GM13977 (cell line): ENCODE results near the gene CCT5.

ENCODE experiments used
- DNase-seq: peaks from one replicate; pipeline ENCODE4 v3.0.0; 2012; ENCODE audit warnings: low spot score
- in situ Hi-C: fragments of 300-500 bp; cut with MboI; formaldehyde crosslinking; loops from one replicate; pipeline ENCODE4 v1.12.0; 2022; ENCODE audit warnings: low sequenced_read_pairs, low pct_unique_long_range_greater_than_20kb, mixed read lengths, inconsistent platforms; ENCODE audit not compliant: unreplicated experiment
- TF ChIP-seq, protein P1 (sequence below): IDR thresholded peaks from 2 replicates; pipeline ENCODE4 v1.5.1; 2012; ENCODE audit warnings: mild to moderate bottlenecking, control low read depth; ENCODE audit not compliant: insufficient read depth; ENCODE audit errors: extremely low read depth, missing control alignments

CCT5 gene

DNA sequence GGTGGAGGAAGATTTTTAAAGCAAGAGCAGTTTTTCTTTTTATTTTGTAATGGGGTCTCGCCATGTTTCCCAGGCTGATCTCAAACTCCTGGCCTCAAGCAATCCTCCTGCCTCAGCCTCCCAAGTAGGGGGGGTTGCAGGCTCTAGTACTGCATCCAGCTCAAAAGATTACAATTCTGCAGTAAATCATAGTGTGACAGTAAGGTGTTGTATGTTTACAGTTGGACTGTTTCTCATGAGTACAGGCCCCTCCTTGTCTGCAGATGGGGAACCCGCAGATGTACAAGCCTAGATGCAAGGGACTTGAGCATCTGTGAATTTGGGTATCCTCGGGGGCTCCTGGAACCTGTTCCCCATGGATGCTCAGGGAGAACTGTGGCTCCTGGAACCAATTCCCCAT lies 3.3 kb downstream of the CCT5 start:
- in situ Hi-C loops: no loop called here
- no peak for DNase-seq
- TF ChIP-seq, protein P1, sequence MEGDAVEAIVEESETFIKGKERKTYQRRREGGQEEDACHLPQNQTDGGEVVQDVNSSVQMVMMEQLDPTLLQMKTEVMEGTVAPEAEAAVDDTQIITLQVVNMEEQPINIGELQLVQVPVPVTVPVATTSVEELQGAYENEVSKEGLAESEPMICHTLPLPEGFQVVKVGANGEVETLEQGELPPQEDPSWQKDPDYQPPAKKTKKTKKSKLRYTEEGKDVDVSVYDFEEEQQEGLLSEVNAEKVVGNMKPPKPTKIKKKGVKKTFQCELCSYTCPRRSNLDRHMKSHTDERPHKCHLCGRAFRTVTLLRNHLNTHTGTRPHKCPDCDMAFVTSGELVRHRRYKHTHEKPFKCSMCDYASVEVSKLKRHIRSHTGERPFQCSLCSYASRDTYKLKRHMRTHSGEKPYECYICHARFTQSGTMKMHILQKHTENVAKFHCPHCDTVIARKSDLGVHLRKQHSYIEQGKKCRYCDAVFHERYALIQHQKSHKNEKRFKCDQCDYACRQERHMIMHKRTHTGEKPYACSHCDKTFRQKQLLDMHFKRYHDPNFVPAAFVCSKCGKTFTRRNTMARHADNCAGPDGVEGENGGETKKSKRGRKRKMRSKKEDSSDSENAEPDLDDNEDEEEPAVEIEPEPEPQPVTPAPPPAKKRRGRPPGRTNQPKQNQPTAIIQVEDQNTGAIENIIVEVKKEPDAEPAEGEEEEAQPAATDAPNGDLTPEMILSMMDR: no peak

DNA sequence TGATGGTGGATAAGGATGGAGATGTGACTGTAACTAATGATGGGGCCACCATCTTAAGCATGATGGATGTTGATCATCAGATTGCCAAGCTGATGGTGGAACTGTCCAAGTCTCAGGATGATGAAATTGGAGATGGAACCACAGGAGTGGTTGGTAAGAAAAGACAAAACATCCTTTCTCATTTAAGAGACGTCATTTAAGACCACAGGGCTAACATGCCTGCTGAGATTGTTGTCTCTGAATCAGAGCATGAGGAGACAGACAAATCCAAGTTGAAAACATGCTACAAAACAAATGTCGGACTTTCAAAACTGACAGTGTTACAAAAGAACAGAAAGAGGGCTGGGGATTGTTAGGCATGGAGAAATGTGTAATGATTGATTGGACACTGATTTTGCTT lies 4.6 kb downstream of the CCT5 start:
- DNase-seq: no peak
- TF ChIP-seq, protein P1: no peak
- in situ Hi-C loops: no loop called here

DNA sequence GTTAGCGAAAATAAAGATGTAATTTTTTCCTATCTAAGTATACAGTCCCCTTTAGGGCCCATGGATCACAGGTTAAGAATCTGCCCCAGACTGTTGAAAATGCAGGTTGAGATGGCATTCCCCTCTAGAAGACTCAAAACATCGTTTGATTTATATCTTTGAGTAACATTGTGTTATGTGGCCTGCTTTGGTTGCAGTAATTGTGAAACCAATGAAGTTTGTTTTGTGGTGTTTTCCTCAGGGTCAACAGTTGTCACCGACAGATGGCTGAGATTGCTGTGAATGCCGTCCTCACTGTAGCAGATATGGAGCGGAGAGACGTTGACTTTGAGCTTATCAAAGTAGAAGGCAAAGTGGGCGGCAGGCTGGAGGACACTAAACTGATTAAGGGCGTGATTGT lies 7.8 kb downstream of the CCT5 start:
- in situ Hi-C loops: no loop called here
- no peak for DNase-seq
- TF ChIP-seq, protein P1: no peak

DNA sequence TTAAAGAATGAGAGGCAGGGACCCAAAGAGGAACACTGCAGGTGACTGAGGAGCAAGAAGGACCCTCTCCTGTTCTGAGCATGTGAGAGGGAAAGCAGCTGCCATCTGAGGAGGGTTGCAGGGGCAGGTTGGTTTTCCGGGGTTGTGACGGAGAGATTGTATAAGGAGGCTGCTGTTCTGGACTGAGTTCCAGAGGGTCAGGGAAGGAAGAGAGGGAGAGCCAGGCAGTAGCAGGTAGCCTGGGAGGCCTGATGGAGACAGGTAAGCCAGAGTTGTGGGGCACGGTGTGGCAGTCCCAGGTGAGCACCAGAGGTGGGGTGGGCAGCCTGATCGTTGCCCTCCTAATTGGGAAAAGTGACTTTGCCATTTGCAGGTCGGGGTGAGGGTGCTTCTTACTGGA lies 9.8 kb downstream of the CCT5 start:
- no peak for DNase-seq
- in situ Hi-C loops: no loop called here
- TF ChIP-seq, protein P1: no peak

DNA sequence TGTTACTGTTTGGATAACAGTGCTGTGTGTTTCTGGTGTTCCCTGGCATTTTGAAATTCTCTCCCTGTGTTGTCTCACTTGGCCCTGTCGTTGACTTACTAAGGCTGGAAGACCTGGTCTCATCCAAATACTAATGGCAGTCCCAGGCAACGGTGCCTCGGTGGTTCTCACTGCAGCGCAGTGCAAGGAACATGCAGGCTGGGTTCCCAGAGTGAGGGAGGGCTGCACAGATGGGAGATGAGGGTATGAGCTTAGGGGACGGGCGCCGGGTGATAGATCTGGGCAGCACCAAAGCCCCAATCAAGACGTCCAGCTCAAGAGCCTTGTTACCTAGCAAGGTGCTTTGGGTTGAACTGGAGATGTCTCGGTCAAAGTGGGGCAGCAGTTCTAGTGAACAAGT lies 11.0 kb downstream of the CCT5 start:
- in situ Hi-C loops: no loop called here
- DNase-seq: no peak
- TF ChIP-seq, protein P1: no peak

DNA sequence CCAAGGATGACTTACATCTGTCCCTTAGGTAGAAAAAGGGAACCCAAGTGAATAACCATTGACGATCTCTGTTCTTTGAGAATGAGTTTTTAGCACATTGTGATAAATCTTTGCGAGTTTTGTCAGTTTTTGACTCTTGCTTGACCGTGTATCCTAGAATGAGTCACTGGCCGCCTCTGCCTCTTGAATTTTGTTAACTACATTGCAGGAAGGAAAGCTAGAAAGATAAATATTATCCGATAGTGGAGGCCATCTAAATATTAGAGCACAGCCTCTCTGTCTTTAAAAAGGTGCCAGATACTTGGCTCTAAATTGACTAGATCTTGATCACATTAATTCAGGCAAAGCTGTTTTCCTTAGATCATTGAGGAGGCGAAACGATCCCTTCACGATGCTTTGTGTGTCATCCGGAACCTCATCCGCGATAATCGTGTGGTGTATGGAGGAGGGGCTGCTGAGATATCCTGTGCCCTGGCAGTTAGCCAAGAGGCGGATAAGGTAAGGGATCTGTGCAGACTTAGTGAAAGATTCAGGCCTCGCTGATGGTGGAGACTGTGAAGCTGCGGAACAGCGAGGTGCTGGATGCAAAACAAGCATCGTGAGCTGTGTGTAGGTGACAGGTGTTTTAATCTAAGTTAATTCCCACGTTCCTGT lies 12.2 kb downstream of the CCT5 start:
- in situ Hi-C loops: no loop called here
- TF ChIP-seq, protein P1: no peak
- DNase-seq: no peak
